Esophagus squamous epithelium (tissue), 4 donors: Measurements from ENCODE around the gene DEDD.

Experiments
- CTCF ChIP-seq, 6 experiments: fragments of 450-650 bp in 4 of 6; fragments of 200-600 bp in 2 of 6; sonication (generic) in 2 of 6; IDR thresholded peaks; one replicate each; pipeline ENCODE4 v1.5.1; 2016 to 2019; ENCODE audit warnings: antibody characterized with exemption in 6 of 6, mild to moderate bottlenecking in 4 of 6, moderate library complexity in 4 of 6
- POLR2A ChIP-seq, 4 donors: fragments of 450-650 bp; IDR thresholded peaks; one replicate each; pipeline ENCODE4 v1.6.1; 2017; ENCODE audit warnings: antibody characterized with exemption in 4 of 4, mild to moderate bottlenecking in 4 of 4, moderate library complexity in 3 of 4

- TF ChIP-seq CTCF (IDR thresholded peaks at IDR 0.05): no peak
- TF ChIP-seq POLR2A (IDR thresholded peaks at IDR 0.05): no peak
Observed at GRCh38 chr1:161089938-161090337, 42.5 kb downstream of the DEDD start.
